HG02981 (cell line): ENCODE data around the gene USH1G.
"Not testable (repeated sequence)": the region's sequence is repeated elsewhere in the genome, so short reads cannot be mapped to it uniquely, and the experiment has no call there.

ENCODE experiments used
- ATAC-seq: cut with Tn5 transposase; IDR thresholded peaks from one replicate; pipeline ENCODE4 v1.9.1; 2021; ENCODE audit warnings: mild to moderate bottlenecking, moderate library complexity; ENCODE audit not compliant: unreplicated experiment

The USH1G gene

DNA sequence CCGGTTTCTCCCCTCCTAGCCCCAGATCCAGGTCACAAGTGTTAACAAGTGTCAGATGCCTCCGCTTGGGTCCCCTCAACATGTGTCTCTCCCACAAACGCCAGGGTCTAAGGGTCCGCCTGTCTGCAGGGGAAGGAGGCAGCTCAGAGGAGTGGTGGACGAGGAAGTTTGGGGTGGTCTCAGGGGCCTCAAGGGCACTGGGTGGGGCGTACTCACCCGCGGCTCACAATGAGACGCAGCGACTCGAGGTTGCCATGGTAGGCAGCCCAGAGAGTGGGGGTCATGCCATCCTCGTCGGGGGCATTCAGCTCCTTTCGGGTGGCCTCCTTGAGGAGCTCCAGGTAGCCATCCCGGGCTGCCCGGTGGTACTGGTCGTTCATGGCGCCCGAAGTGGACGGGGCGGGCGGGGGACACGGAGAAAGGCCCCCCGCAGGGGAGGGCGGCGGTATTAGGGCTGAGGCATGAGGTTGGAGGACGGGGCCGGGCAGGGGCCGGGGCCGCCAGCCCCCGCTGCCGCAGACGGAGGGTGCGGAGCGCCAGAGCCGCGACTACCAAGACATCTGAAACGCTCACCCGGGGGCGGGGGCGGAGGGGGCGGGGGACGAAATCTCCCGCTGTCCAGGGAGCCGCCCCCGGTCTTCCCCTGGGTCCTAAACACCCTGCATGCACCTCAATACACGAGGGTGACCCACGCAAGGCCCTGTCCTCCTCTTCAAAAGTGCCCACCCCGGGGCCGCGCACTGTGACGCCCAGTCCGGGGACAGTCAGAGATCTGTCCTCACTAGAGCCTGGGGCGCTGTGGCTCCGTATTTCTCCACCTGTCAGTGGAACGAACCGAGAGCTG, at the start of gene USH1G:
USH1G (minus strand) TSS at position 562 of the 844 bp plus-strand sequence; CDS start at position 380, 182 bp downstream.
- no peak for ATAC-seq

DNA sequence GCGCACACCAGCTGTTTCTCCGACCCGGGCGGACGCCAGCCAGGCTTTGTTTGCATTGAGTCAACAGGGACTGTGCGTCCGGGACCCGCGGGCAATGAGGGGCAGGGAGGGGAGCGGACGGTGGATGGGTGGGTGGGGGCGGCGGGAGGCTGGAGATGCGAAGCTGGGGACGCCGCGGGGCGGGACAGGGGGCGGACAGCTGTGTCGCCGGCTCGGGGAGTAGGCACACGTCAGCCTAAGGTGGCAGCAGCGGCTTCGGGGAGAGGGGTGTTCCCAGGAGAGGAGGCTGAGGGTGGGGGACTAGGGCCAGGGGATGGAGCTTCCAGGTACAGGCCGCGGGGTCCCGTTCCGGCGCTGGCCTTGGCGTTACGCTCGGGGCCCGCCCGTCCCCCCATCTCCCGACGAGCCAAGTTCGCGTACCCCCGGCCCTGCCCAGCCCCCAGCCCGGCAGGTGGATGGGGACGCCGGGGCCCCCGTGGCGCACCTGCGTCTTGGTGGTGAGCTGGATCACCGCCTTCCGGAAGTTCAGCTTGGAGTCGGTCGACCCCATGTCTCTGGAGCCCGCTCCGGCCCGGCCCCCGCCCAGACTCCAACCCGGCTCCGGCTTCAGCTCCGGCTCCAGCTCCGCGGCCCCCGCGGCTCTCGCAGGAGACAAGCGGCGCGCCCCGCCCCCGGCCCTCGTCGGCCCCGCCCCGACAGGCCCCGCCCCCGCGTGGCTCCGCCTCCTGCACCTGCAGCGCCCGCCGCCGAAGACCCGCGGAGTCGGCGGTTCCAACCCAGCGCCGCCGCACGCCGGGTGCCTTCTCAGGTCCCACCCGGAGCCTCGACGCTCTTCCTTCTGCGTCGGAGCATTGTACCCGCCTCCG, 49.3 kb upstream of the USH1G start, which contains the start of gene HID1:
HID1 (minus strand) TSS at position 653 of the 866 bp plus-strand sequence; CDS start at position 550, 103 bp downstream.
- no peak for ATAC-seq

DNA sequence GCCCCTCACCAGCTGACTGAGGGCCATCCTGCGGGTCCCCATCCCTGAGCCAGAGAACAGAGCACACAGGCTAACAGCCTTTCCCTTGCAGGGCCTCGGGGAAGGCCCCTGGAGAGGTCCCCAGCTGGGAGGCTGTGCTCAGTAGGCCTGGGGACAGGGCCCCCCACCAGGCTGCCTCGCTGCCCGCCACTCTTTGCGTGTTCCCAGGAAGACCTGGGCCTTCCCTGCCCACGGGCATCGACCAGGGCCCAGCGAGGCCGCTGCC, 48.7 kb upstream of the USH1G start:
- ATAC-seq: no peak

GRCh38 chr17:74971069-74971841, 48.2 kb upstream of the USH1G start:
- no peak for ATAC-seq

- ATAC-seq: no peak
Observed at GRCh38 chr17:74970395-74970794, 47.3 kb upstream of the USH1G start.

DNA sequence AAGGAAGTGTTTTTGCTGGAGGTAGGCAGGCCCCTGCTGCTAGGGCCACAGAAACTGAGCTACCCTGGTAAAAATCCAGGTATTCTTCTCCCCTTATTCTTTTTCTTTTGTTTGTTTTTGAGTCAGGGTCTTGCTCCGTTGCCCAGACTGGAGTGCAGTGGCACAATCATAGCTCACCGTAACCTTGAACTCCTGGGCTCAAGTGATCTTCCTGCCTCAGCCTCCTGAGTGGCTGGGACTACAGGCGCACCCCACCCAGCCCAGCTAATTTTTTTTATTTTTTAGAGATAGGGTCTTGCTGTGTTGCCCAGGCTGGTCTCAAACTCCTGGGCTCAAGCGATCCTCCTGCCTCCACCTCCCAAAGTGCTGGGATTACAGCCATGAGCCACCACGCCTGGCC, 46.4 kb upstream of the USH1G start:
- ATAC-seq: not testable (repeated sequence)

- ATAC-seq: no peak
Observed at GRCh38 chr17:74968361-74968780, 45.3 kb upstream of the USH1G start.

GRCh38 chr17:74964988-74965622, 42.0 kb upstream of the USH1G start:
- ATAC-seq: no peak

- ATAC-seq: no peak
Observed at GRCh38 chr17:74964246-74964761, 41.2 kb upstream of the USH1G start.

- ATAC-seq: no peak
Observed at GRCh38 chr17:74963656-74964055, 40.6 kb upstream of the USH1G start.

DNA sequence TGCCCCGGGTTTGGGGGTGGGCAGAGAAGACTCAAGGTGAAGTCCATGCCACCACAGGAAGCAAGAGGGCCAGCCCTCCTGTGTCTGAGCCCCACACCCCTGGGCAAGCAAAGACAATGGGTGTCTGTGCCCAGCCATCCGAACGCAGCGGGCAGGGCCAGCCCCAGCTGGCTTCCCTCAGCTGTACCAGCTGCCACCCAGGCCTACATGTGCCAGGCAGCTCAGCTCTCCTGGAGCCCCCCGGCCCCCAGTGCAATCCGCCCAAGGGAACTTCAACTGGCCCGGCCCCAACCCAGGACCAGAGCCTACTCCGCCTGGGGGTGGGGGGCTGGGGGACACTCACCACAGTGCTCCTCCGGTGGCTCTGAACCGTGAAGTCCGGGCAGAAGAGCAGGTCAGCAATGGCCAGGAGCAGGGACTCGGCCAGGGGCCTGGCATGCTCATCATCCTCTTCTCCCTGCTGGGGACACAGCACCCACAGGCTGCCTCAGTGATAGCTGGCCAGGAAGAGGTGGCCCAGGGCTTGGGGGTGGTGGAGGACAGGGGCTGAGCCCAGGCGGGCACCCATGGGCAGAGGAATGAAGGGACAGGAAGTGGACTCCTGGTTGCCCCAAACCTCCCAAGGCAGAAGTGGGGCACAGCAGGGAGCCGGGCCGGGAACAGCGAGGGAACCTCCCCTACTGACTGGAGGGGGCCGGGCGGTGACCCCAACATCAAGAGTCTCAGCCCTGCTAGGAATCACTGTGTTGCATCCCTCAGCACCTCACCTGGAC, 39.8 kb upstream of the USH1G start:
- ATAC-seq: no peak

DNA sequence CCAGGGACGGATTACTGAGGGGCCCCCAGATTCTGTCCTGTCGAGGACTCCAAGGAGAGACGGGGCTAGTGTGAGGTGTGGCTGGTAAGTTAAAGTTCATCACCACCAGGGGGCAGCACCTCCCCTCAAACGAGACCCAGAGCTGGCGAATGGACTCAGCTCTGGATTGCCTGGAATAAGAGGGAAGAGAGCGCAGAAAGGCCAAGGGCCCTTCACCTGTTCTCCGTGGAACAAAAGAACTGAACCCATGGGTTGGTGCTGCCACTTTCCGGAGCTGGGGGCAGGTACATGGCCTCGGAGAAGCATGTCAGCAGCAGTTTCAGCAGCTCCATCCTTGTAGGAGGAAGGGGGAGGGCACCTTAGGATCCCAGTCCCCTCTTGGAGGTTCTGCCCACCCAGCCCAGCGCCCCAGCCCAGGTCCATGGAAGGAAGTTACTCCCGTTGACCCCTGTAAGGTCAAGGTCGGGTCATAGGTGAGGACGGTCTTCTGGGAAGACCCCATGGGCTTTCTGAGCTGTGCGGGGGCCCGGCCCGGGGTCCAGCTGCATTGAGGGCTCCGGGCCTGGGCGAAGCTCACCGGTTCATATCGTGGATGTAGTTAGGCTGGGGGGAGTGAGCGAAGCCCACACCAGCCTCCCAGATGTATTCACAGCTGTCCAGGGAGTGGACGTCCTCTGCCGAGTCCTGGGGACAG, 38.7 kb upstream of the USH1G start:
- ATAC-seq: no peak

DNA sequence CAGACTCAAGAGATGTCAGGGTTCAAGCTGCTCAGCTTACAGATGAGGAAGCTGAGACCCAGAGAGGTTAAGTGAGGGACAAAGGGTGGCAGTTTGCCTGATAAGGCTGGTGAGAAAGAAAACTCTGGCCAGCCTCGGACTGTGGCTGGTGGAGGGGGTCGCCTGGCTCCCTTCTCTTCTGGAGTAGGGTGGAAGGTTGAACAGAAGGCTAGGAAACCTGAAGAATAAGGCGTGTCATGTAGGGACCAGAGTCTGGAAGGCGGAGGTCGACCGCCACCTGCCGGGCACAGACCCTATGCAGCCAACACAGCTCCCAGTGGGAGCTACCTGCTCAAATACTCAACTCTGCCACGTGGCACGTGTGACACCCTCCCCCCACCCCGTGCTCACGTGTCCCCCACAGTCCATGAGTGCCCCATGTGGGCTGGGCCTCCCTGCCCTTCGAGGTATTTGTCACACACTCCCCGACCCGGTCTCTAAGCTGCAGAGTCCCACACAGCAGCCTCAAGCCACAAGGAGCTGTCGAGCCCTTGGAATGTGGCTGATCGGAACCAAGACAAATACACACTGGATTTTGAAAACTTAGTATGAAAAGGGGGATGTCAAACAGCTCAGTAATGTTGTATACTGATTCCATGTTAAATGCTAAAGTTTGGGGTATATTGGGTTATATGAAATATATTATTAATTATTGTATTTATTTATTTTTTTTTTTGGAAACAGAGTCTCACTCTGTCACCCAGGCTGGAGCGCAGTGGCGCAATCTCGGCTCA, 37.7 kb upstream of the USH1G start:
- ATAC-seq: no peak

DNA sequence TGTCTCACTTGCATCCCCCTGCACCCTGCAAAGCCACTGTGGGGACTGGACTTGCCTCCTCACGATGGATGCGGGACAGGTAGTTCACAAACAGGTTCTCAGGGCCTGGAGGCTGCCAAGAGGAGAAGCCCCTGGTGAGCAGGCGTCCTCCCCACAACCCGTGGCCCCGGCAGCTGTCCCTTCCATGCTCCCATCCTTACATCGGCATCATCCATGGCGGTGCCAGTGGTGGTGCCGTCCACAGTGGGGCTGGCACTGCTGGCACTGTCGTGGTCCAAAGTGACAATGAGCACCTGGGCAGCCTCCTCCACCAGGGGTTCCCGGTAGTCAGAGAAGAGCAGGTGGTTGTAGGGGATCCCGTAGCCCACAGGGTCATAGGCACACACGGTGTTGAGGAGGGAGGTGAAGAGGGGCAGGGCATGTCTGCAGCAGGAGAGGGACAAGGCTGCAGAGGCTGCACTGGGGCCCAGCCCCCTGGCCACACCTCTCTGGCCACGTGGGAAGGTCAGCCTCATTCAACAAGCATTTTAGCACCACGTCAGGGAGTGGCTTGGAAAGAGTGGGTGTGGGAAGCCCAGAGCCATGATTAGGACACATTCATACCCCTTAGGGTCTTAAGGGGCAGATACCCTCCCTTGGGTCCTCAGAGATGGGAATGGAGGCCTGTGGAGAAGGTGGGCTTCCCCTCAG, 36.9 kb upstream of the USH1G start:
- ATAC-seq: no peak

DNA sequence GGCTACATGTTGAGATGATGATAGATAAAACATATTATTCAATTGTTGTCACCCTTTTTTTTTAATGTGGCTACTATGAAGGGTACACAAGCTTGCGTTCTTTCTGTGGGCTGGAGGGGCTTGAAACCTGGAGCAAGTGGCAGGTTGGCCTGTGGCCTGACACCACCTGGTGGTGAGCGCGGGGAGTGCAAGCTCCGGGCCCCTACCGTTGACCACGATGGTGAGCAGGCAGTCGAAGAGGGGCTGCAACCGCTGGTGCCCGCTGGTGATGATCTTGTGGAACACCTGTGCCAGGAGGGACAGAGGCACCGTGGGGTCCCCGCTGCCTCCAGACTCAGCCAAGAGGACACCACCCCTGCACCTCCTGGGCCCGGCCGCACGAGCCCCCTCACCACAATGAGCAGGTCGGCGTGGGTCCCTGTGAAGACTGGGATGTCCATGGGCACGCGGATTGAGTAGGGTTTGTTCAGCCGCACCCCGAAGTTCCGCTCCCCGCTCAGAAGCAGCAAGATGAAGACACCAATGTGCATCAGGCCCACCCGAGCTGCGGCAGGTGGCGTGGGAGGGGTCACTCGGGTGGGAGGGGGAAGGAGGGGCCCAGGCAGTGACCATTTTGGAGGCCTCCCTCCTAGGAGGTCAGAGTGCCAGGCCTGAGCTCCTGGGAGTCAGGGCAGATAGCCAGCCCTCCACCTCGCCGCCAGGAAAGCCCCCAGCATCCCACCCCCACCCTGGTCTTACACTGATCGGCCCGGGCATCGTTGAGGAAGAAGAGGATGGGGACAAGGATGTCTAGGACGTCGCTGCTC, 35.1 kb upstream of the USH1G start:
- no peak for ATAC-seq

- no peak for ATAC-seq
Observed at GRCh38 chr17:74956093-74956492, 33.0 kb upstream of the USH1G start.
